ENCODE measurements around the gene EEPD1.
"Not testable (repeated sequence)": the region's sequence is repeated elsewhere in the genome, so short reads cannot be mapped to it uniquely, and the experiment has no call there.

Gene EEPD1

DNA sequence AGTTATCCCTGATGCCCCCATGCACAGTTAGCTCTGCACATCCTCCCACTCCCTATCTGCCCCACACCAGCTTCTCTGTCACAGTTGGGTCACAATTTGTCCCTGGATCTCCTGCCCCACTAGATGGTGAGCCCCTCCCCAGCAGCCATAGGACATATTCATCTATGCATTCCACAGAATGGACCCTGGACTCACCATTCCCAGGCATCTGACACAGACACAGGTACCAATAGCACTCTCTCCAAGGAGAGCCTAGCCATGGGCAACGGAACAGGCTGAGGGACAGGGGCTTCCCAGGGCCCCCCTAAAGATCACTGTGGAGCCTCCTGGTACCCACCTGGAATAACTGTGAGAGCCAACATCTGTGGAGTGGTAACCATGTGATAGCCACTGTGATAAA lies 34.7 kb upstream of the EEPD1 start:
- H3K27ac Mint-ChIP-seq, result no peak overlapping the region

DNA sequence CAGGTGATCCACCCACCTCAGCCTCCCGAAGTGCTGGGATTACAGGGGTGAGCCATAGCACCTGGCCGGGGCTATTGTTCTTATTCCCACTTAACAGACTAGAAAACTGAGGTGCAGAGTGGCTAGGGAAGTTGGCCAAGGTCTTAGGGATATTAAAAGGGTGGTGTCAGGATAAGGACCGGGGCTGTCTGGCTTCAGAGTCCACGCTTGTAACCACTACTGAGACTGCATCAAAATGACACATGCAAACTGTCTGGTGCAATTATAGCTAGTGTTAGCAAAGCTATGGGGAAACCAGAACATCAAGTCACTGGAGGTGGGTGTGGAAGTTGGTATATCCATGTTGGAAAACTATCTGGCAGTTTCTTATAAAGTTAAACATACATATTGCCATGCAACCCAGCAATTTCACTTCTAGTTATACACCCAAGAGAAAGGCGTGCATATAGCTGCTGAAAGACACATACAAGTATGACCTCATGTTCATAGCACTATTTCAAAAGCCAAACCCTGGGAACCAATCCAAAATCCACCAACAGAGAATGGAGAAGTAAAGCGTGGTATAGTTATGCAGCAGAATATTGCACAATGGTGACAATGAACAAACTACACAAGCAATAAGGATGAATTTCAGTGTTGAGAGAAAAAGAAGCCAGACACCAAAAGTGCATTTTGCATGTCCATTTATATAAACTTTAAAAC lies 33.9 kb upstream of the EEPD1 start:
- no peak overlapping the region for H3K27ac Mint-ChIP-seq
- no peak for DNase-seq (ENCODE audit: low spot score)
- H3K4me3 Mint-ChIP-seq, result no peak overlapping the region
- H3K36me3 Mint-ChIP-seq (ENCODE audit: low read depth), result no peaks in the 10 kb centered on the region
- peaks cover 29% of the 10 kb centered on the region for H3K4me1 Mint-ChIP-seq (ENCODE audit: low read depth)
- H3K27me3 Mint-ChIP-seq (ENCODE audit: low read depth), result peaks cover 31% of the 10 kb centered on the region
- H3K9me3 Mint-ChIP-seq, result peaks cover 16% of the 10 kb centered on the region

More for the DNA sequence above, 34.7 kb upstream of the EEPD1 start:
- Mint-ChIP-seq H3K36me3 (ENCODE audit: low read depth) (no peaks in the 10 kb centered on the region), H3K4me3 (peak overlapping the region; percentile 6), H3K4me1 (ENCODE audit: low read depth) (peaks cover 29% of the 10 kb centered on the region), H3K9me3 (peaks cover 12% of the 10 kb centered on the region), H3K27me3 (ENCODE audit: low read depth) (peaks cover 23% of the 10 kb centered on the region)
- no peak for DNase-seq (ENCODE audit: low spot score)

DNA sequence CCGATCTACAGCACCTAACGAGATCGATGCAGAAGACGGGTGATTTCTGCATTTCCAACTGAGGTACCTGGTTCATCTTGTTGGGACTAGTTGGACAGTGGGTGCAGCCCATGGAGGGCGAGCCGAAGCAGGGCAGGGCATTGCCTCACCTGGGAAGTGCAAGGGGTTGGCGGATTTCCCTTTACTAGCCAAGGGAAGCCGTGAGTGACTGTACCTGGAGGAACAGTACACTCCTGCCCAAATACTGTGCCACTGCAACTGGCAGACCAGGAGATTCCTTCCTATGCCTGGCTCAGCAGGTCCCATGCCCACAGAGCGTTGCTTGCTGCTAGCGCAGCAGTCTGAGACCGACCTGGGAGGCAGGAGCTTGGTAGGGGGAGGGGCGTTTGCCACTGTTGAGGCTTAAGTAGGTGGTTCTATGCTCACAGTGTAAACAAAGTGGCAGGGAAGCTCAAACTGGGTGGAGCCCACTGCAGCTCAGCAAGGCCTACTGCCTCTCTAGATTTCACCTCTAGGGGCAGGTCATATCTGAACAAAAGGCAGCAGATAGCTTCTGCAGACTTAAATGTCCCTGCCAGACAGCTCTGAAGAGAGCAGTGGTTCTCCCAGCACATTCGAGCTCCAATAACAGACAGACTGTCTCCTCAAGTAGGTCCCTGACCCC lies 32.9 kb upstream of the EEPD1 start:
- H3K27ac Mint-ChIP-seq; DNase-seq (ENCODE audit: low spot score); H3K4me3 Mint-ChIP-seq; H3K36me3 Mint-ChIP-seq (ENCODE audit: low read depth): not testable (repeated sequence)
- Mint-ChIP-seq H3K9me3 (peaks cover 16% of the 10 kb centered on the region), H3K4me1 (ENCODE audit: low read depth) (peaks cover 25% of the 10 kb centered on the region), H3K27me3 (ENCODE audit: low read depth) (peaks cover 30% of the 10 kb centered on the region)

DNA sequence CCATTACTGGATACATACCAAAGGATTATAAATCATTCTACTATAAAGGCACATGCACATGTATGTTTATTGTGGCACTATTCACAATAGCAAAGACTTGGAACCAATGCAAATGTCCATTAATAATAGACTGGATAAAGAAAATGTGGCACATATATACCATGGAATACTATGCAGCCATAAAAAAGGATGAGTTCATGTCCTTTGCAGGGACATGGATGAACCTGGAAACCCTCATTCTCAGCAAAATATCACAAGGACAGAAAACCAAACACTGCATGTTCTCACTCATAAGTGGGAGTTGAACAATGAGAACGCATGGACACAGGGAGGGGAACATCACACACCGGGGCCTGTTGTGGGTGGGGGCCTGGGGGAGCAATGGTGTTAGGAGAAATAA lies 27.4 kb upstream of the EEPD1 start:
- Mint-ChIP-seq H3K9me3 (peaks cover 16% of the 10 kb centered on the region), H3K27me3 (ENCODE audit: low read depth) (peaks cover 24% of the 10 kb centered on the region)
- not testable (repeated sequence) for DNase-seq (ENCODE audit: low spot score); H3K36me3 Mint-ChIP-seq (ENCODE audit: low read depth); H3K27ac Mint-ChIP-seq; H3K4me1 Mint-ChIP-seq (ENCODE audit: low read depth); H3K4me3 Mint-ChIP-seq

DNA sequence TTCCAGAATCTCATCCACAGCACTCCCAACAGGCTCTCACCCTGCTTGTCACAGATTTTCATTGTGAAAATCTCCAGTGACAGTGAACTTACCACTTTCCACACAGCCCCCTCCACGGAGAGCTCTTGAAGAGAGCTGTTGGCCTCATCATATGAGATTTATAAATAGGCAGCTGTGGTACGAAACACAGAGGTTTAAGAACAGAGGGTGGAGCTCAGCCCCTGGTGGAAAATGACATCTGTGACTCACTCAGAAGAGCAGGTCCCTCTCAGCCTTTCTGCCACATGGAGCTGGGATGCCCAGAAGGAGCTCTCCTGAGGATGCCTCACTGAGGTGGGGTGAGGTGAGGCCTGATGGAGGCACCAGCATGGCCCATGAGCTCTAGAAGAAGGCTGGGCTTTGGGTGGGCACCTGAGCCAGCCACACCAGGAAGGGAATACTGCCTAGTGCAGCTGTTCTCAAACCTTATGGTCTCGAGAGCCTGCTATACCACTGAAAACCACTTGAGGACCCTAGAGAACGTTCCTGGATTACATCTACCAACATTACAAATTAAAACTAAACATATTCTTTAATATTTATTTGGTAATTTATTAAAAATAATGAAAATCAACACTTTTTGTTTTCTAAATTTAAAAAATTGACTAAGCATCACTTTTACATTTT lies 25.8 kb upstream of the EEPD1 start:
- H3K4me1 Mint-ChIP-seq (ENCODE audit: low read depth), result no peaks in the 10 kb centered on the region
- H3K27ac Mint-ChIP-seq, result no peak overlapping the region
- H3K4me3 Mint-ChIP-seq, result no peak overlapping the region
- no peaks in the 10 kb centered on the region for H3K36me3 Mint-ChIP-seq (ENCODE audit: low read depth)
- DNase-seq (ENCODE audit: low spot score), result no peak
- peaks cover 12% of the 10 kb centered on the region for H3K9me3 Mint-ChIP-seq
- peaks cover 22% of the 10 kb centered on the region for H3K27me3 Mint-ChIP-seq (ENCODE audit: low read depth)

DNA sequence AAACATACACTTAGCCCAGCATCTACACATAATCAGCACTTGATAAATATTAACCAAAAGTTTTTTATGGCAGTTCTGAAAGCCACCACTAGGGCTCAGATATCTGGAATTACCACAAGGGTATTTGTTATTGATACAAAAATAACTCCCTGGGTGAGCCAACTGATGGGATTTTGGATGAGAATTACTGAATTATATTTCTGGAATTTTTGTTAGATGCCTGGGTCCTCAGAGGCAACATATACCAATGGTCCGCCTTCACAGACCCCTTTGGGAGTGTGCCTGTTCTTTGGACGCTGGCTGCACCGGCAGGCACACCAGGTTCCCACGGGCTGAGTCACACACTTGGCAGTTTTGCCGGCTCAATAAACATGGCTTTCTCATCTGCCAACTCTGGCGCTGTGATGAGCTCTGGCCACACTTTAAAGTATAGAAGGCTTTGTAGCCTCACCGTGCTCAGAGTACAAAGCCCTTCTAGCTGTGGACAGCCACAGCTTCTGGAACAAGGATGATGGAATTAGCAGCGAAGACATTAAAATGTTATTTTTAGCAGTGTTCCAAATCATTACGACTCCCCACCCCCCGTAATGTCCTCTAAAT lies 24.5 kb upstream of the EEPD1 start:
- no peaks in the 10 kb centered on the region for H3K4me1 Mint-ChIP-seq (ENCODE audit: low read depth)
- no peak overlapping the region for H3K27ac Mint-ChIP-seq
- no peak for DNase-seq (ENCODE audit: low spot score)
- peaks cover 10% of the 10 kb centered on the region for H3K27me3 Mint-ChIP-seq (ENCODE audit: low read depth)
- no peaks in the 10 kb centered on the region for H3K36me3 Mint-ChIP-seq (ENCODE audit: low read depth)
- H3K9me3 Mint-ChIP-seq, result peaks cover 4% of the 10 kb centered on the region
- no peak overlapping the region for H3K4me3 Mint-ChIP-seq

DNA sequence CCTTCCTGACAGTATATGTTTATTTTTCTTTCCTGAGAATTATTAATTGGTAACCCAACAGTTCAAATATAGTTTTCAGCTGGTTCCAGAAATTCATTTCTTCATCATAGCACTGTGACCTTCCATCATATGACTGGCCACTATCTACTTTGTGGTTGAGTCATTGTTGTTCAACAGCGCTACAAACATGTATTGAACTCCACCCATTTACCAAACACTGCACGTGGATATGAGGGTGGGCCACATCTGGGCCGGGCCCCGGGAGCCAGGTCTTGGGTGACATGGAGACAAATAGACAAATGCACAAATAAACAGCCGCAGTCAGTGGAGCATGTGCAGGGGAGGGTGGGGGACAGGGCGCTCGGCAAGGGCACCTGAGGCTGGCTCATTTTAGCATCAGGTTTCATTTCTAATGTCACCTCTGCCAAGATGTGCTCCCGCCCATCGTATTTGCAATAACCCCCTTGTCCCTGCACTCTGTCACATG lies 24.0 kb upstream of the EEPD1 start:
- Mint-ChIP-seq H3K4me3 (no peak overlapping the region), H3K9me3 (no peaks in the 10 kb centered on the region), H3K27ac (no peak overlapping the region), H3K36me3 (ENCODE audit: low read depth) (no peaks in the 10 kb centered on the region), H3K27me3 (ENCODE audit: low read depth) (peaks cover 4% of the 10 kb centered on the region), H3K4me1 (ENCODE audit: low read depth) (no peaks in the 10 kb centered on the region)
- DNase-seq (ENCODE audit: low spot score), result no peak

DNA sequence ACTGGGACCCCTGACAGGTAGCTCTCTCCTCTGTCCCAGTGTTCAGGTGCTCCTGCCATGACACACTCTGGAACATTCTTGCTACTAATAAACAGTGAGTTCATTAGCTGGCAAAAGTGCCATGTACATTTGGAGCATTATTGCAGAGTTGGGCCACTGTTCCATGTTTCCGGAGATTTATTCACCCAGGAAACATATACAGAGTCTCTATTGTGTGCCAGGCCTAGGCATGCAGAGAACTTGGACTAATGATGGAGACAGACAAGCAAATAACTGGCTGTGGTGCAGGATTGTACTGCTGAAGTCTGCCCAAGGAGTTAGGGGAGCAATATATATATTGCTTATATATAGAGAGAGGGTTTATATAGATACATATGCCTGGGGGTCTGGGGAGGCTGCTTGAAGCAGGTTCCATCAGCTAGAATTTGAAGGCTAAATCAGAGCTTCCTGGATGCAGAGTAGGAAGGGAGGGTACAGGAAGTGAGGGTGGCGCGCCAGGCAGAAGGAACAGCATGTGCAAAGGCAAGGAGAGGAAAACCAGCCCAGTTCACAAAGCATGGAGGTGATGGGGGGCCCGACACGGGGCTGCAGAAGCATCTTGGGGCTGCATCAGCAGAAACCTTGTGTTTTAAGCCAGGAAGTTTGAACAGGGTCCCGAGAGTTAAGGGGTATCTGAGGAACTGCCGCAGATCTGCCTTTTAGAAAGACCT lies 22.7 kb upstream of the EEPD1 start:
- Mint-ChIP-seq H3K27ac (no peak overlapping the region), H3K4me3 (no peak overlapping the region)

DNA sequence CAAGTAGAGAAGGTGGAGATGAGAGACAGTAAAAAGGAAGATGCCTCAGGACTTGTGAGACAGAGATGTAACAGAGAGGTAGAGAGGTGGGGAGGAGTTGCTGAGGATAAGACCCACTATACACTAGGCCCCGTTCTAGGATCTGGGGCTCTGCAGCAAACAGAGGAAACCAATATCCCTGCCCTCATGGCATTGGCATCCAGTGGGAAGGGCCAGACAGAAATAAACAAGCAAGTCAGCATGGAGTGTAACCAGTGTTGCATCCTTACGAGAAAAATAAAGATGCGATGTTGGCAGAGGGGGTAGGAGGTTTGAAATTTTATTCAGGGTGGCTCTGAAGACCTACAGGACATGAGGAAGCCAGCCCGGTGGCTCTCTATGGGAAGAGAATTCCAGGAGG lies 22.0 kb upstream of the EEPD1 start:
- H3K9me3 Mint-ChIP-seq, result no peaks in the 10 kb centered on the region
- no peak overlapping the region for H3K27ac Mint-ChIP-seq
- H3K36me3 Mint-ChIP-seq (ENCODE audit: low read depth), result no peaks in the 10 kb centered on the region
- DNase-seq (ENCODE audit: low spot score), result no peak
- H3K27me3 Mint-ChIP-seq (ENCODE audit: low read depth), result peaks cover 5% of the 10 kb centered on the region
- H3K4me3 Mint-ChIP-seq, result no peak overlapping the region
- H3K4me1 Mint-ChIP-seq (ENCODE audit: low read depth), result no peaks in the 10 kb centered on the region

More for the DNA sequence above, 22.7 kb upstream of the EEPD1 start:
- H3K27me3 Mint-ChIP-seq (ENCODE audit: low read depth), result peaks cover 3% of the 10 kb centered on the region
- H3K36me3 Mint-ChIP-seq (ENCODE audit: low read depth), result no peaks in the 10 kb centered on the region
- no peaks in the 10 kb centered on the region for H3K9me3 Mint-ChIP-seq
- DNase-seq (ENCODE audit: low spot score), result no peak
- H3K4me1 Mint-ChIP-seq (ENCODE audit: low read depth), result no peaks in the 10 kb centered on the region

DNA sequence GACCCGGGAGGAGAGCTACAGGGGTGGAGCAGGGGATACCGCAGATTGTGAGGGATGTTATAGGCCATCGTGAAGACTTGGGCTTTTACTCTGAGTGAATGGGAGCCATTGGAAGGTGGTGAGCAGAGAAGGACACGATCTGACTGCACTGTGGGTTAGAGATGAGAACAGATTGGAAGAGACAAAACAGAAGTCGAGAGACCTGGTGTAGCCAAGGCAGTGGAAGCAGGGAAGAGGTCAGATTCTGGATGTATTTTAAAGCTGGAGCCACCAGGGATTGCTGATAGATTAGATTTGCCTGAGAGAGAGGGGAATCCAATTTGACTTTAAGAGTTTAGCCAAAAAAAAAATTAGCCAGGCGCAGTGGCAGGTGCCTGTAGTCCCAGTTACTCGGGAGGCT lies 21.6 kb upstream of the EEPD1 start:
- Mint-ChIP-seq H3K4me3 (no peak overlapping the region), H3K27ac (no peak overlapping the region), H3K4me1 (ENCODE audit: low read depth) (no peaks in the 10 kb centered on the region), H3K27me3 (ENCODE audit: low read depth) (peaks cover 5% of the 10 kb centered on the region), H3K9me3 (no peaks in the 10 kb centered on the region), H3K36me3 (ENCODE audit: low read depth) (no peaks in the 10 kb centered on the region)
- DNase-seq (ENCODE audit: low spot score), result no peak

DNA sequence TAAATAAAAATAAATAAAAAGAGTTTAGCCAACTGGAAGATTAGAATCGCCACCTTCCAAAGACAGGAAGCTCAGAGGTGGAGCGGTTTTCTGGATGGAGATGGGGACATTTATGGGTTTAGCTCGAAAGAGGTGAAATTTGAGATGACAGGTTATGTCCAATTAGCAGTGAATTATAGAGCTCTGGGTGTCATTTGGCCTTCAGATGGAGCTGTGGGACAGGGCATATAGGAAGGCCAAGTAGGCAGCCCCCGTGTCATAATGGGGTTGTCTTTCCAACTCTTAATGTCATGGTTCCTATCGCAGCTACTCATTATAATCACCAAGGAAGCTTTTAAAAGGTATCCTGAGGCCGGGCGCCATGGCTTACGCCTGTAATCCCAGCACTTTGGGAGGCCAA lies 21.0 kb upstream of the EEPD1 start:
- no peaks in the 10 kb centered on the region for H3K9me3 Mint-ChIP-seq
- H3K36me3 Mint-ChIP-seq (ENCODE audit: low read depth), result no peaks in the 10 kb centered on the region
- H3K27me3 Mint-ChIP-seq (ENCODE audit: low read depth), result peaks cover 5% of the 10 kb centered on the region
- H3K4me1 Mint-ChIP-seq (ENCODE audit: low read depth), result no peaks in the 10 kb centered on the region
- no peak for DNase-seq (ENCODE audit: low spot score)
- H3K27ac Mint-ChIP-seq, result no peak overlapping the region
- no peak overlapping the region for H3K4me3 Mint-ChIP-seq

DNA sequence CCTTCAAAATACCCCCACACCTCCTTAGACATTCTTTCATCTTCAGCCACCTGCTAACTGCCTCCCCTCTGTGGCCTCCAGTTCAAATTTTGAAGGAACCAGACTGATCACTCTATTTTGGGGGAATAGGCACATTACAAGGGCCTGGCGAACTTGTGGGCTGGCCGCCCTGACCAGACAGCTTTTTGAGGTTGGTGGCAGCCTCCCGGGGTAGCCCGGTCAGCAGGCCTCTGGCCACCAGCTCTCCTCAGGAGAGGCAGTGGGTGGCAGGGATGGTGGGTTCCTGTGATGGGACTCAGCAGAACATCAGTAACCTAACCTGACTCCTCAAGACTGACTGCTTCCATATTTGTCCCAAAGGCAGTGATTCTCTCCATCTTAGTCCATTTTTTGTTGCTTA lies 17.4 kb upstream of the EEPD1 start:
- no peak for DNase-seq (ENCODE audit: low spot score)
- H3K4me3 Mint-ChIP-seq, result no peak overlapping the region
- H3K9me3 Mint-ChIP-seq, result no peaks in the 10 kb centered on the region
- H3K36me3 Mint-ChIP-seq (ENCODE audit: low read depth), result no peaks in the 10 kb centered on the region
- peaks cover 3% of the 10 kb centered on the region for H3K4me1 Mint-ChIP-seq (ENCODE audit: low read depth)
- no peak overlapping the region for H3K27ac Mint-ChIP-seq
- H3K27me3 Mint-ChIP-seq (ENCODE audit: low read depth), result peaks cover 11% of the 10 kb centered on the region

DNA sequence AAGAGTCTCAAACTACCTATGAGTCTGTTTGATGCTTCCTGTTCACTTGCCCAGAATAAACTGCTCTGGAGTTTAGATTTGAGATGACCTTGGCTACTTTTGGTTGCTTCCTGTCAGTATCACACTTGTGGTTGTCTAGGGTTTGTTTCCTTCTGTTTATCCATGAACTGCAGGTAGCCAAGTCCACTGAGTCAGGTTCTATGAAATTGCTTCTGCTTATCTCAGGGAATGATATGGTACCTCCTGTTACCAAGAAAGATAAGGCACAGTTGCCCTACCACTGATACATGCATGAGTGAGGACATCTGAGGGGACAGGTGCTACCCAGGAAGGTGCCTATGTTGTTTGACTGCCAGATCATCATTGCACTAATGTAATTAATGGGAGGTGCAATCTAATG lies 15.8 kb upstream of the EEPD1 start:
- Mint-ChIP-seq H3K27me3 (ENCODE audit: low read depth) (peaks cover 8% of the 10 kb centered on the region), H3K9me3 (no peaks in the 10 kb centered on the region)

More for the DNA sequence above, 15.8 kb upstream of the EEPD1 start:
- Mint-ChIP-seq H3K4me1 (ENCODE audit: low read depth) (peaks cover 3% of the 10 kb centered on the region), H3K36me3 (ENCODE audit: low read depth) (no peaks in the 10 kb centered on the region), H3K27ac (no peak overlapping the region), H3K4me3 (no peak overlapping the region)
- no peak for DNase-seq (ENCODE audit: low spot score)
